Activated naive CD4-positive, alpha-beta T cell treated with anti-CD3 and anti-CD28 coated beads, Interleukin-2, amount 50 U/mL, for 24 hours (primary cell): Measurements from ENCODE around the gene FOXP1.

Experiments
- H3K27ac Mint-ChIP-seq: one replicate; pipeline ENCODE4 v1.8.0; 2021; ENCODE audit warnings: mild to moderate bottlenecking, mixed read lengths
- H3K27me3 Mint-ChIP-seq: one replicate; pipeline ENCODE4 v1.8.0; 2021; ENCODE audit warnings: mixed read lengths
- H3K36me3 Mint-ChIP-seq: one replicate; pipeline ENCODE4 v1.8.0; 2021; ENCODE audit warnings: mixed read lengths
- H3K4me1 Mint-ChIP-seq: one replicate; pipeline ENCODE4 v1.8.0; 2021; ENCODE audit warnings: mixed read lengths
- H3K4me3 Mint-ChIP-seq: one replicate; pipeline ENCODE4 v1.8.0; 2021; ENCODE audit warnings: mild to moderate bottlenecking, mixed read lengths
- H3K9me3 Mint-ChIP-seq: one replicate; pipeline ENCODE4 v1.8.0; 2021; ENCODE audit warnings: mixed read lengths

The FOXP1 gene

DNA sequence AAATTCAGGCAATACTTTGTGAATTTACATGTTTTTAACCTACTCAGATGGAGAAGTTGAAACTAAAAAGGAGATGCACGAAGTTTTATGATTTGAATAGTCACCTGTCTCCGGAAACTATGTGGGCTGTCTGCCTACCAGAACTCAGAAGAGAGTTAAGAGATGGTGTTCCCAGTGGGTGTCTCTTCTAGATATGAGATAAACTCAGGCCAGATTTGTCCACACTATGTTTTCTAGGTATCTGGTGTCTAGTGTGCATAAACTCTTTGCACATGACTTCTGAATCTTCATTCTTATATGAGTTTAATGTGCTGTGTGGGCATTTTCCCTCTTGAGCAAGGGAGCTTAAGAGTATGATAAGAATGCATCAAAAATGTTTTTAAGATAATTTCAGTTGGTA, 222.8 kb downstream of the FOXP1 start:
- Mint-ChIP-seq H3K9me3 (no peaks in the 10 kb centered on the region), H3K27me3 (no peaks in the 10 kb centered on the region), H3K27ac (peak overlapping the region; percentile 98), H3K36me3 (peaks cover 11% of the 10 kb centered on the region), H3K4me1 (peaks cover 90% of the 10 kb centered on the region), H3K4me3 (peak overlapping the region; percentile 84)

DNA sequence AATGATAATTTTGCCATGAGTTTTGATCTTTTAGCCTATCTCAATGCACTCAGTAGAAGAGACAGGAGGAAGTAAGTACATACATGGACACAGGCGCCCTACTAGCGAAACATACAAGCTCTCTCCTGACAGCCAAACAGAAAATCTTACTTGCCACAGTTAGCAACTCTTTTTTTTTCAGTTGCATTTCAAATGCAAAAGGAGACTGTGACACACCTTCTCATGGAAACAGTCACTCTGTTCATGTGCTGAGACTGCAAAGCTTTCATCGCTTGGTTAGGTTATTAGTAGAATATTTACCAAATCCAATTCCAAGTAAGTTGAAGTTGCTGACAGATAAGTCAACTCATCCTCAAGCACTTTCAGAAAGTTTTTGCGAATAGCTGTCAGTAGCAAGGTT, 223.3 kb downstream of the FOXP1 start:
- no peaks in the 10 kb centered on the region for H3K9me3 Mint-ChIP-seq
- H3K27me3 Mint-ChIP-seq, result no peaks in the 10 kb centered on the region
- H3K27ac Mint-ChIP-seq, result peak overlapping the region; percentile 98
- peaks cover 15% of the 10 kb centered on the region for H3K36me3 Mint-ChIP-seq
- peak overlapping the region; percentile 84 for H3K4me3 Mint-ChIP-seq
- peaks cover 90% of the 10 kb centered on the region for H3K4me1 Mint-ChIP-seq

DNA sequence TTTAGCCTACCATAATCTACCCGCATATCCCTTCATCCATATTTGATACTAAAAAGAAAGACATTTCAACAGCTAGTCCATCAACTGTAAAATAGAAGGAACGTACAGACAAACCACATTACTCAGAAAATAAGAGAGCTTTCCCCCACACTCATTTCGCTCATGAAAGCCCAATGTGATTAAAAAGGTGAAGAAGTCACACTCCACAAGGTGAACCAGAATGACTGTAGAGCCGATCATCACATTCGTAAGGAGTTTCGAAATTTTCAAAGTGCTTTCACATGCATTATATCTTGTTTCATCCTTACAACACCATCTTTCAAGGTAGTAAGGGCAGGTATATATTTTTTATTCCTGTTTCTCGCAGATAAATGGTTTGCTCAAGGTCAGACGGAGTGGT, 225.3 kb downstream of the FOXP1 start:
- Mint-ChIP-seq H3K36me3 (peaks cover 18% of the 10 kb centered on the region), H3K4me1 (peaks cover 88% of the 10 kb centered on the region), H3K27me3 (no peaks in the 10 kb centered on the region), H3K4me3 (peak overlapping the region; percentile 28), H3K9me3 (no peaks in the 10 kb centered on the region), H3K27ac (peak overlapping the region; percentile 81)

DNA sequence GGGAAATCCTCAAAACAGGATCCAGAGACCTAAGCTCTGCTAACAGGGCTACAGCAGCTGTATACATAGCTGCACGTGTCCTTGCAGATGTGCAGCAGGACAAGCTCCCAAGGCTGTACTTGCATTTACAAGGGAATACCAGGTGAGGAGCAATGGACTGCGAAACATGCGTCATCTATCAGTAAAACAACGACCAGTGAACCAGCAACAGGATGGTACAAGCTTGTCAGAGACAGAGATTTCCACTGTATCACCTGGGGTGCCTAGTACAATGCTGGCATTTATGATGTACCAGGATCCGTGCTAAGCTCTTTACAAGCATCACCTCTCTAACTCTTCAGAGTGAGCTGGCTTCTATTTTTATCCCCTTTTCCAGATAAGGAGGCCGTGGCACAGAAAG, 227.3 kb downstream of the FOXP1 start:
- Mint-ChIP-seq H3K27ac (peak overlapping the region; percentile 47), H3K27me3 (no peaks in the 10 kb centered on the region), H3K9me3 (no peaks in the 10 kb centered on the region), H3K4me1 (peaks cover 87% of the 10 kb centered on the region), H3K4me3 (no peak overlapping the region), H3K36me3 (peaks cover 21% of the 10 kb centered on the region)

DNA sequence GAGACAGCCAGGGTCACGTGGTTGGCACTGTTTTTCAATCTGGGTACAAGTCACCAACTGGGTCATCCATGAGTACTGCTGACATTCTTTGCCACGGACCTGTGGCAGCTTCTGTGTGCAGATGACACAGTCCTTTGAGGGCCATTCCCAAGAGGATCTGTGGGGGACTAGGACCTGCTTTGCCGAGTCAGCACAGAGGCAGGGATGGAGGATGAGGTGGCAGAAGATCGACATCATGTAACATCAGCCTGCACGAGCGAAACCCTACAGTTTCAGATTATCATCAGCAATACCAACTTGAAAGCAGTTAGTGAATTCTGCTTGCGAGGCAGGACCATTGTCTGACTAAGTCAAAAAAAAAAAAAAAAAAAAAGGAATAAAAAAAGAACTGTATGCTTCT, 227.7 kb downstream of the FOXP1 start:
- Mint-ChIP-seq H3K27me3 (no peaks in the 10 kb centered on the region), H3K27ac (peak overlapping the region; percentile 47), H3K4me1 (peaks cover 86% of the 10 kb centered on the region), H3K36me3 (peaks cover 22% of the 10 kb centered on the region), H3K4me3 (peak overlapping the region; percentile 34), H3K9me3 (no peaks in the 10 kb centered on the region)

DNA sequence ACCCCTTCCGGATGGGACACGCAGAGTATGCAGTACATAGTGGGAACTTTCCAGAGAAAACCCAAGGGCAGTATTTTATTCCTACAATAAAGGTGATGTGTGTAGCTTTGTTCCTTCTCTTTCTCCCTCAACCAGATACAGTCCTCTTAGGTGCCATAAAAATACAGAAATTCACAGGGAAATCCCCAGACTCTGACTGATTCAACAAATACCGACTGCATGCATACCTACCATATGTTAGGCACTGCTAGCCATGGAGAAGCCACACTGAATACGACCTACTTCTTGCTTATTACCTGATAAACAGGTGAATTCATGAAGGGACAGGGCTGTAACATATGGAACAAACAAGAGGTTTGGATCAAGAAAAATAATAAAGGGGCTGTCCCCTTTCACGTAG, 228.5 kb downstream of the FOXP1 start:
- H3K9me3 Mint-ChIP-seq, result no peaks in the 10 kb centered on the region
- H3K27ac Mint-ChIP-seq, result peak overlapping the region; percentile 86
- no peaks in the 10 kb centered on the region for H3K27me3 Mint-ChIP-seq
- H3K4me1 Mint-ChIP-seq, result peaks cover 86% of the 10 kb centered on the region
- H3K4me3 Mint-ChIP-seq, result peak overlapping the region; percentile 74
- peaks cover 27% of the 10 kb centered on the region for H3K36me3 Mint-ChIP-seq

DNA sequence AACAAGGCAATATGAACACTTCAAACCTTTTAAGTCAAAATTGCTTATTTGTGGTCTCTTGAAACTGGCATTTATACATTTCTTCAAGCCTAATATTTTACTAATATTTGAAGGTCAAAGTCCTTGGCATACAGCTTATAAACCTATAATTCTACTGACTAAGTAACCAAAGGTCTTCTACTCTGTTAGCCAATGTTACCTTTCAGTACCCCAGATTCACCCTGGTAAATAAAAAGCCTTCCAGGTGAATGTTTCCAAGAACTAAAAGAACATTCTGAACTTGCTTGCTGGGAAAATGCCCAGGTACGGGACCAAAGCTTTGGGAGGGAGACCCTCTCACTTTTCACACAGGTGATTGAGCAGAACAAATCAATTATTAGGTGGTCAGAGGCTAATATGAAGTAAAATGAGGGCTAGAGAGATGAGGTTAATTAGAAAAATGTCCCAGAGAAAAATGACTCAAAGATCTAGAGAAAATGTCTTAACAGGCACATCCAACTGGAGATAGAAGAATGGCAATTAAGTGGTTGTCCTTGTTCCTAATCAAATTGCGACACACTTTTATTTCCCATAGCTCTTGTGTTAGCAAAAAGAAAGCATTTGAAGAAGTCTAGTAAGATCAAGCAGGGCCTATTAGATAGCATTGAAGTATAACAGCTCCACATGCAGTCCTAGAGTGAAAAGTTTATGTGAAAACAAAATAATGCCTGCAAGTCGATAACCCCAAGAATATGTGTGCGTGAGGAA, 232.0 kb downstream of the FOXP1 start:
- peak overlapping the region; percentile 63 for H3K27ac Mint-ChIP-seq
- no peaks in the 10 kb centered on the region for H3K9me3 Mint-ChIP-seq
- no peak overlapping the region for H3K4me3 Mint-ChIP-seq
- peaks cover 92% of the 10 kb centered on the region for H3K4me1 Mint-ChIP-seq
- H3K36me3 Mint-ChIP-seq, result peaks cover 20% of the 10 kb centered on the region
- no peaks in the 10 kb centered on the region for H3K27me3 Mint-ChIP-seq

DNA sequence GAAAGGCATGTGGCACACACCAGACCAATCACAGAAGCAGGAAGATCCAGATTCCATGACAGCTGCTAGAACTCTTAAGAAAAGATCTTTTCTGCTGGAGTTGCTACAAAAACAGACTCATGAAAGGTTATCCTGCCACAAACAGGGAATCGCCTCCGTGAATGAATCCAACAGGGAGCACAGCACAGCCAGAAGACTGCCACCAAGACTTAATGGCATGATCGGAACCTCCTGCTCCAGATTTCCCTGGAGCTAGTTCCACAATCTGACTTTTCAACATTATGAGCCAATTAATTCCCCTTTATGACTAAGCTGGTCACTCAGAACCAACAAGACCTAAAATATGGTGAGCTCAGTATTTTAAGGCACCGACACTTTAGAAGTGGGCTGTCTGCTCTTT, 232.5 kb downstream of the FOXP1 start:
- Mint-ChIP-seq H3K36me3 (peaks cover 20% of the 10 kb centered on the region), H3K4me3 (no peak overlapping the region), H3K4me1 (peaks cover 92% of the 10 kb centered on the region), H3K9me3 (no peaks in the 10 kb centered on the region), H3K27ac (peak overlapping the region; percentile 86), H3K27me3 (no peaks in the 10 kb centered on the region)

DNA sequence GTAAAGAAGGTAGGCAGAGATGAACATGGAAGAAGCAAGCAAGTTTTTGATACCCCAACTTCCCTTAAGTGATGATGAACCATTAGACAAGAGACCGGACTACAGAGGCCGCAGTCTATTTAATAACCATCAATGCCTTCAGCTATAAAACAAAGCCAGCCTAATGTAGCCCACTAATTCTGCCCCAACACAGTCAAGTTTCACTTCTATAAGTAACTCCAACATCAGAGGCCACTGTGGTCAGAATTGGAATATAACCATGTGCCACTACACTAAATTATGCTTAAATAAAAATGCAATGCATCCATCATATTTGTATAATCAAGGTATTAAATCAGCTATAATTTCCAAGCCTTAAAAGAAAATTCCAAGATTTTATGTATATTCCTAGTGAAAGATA, 234.7 kb downstream of the FOXP1 start:
- peaks cover 84% of the 10 kb centered on the region for H3K4me1 Mint-ChIP-seq
- H3K27me3 Mint-ChIP-seq, result no peaks in the 10 kb centered on the region
- H3K4me3 Mint-ChIP-seq, result peak overlapping the region; percentile 7
- no peaks in the 10 kb centered on the region for H3K9me3 Mint-ChIP-seq
- peak overlapping the region; percentile 93 for H3K27ac Mint-ChIP-seq
- H3K36me3 Mint-ChIP-seq, result peaks cover 14% of the 10 kb centered on the region

DNA sequence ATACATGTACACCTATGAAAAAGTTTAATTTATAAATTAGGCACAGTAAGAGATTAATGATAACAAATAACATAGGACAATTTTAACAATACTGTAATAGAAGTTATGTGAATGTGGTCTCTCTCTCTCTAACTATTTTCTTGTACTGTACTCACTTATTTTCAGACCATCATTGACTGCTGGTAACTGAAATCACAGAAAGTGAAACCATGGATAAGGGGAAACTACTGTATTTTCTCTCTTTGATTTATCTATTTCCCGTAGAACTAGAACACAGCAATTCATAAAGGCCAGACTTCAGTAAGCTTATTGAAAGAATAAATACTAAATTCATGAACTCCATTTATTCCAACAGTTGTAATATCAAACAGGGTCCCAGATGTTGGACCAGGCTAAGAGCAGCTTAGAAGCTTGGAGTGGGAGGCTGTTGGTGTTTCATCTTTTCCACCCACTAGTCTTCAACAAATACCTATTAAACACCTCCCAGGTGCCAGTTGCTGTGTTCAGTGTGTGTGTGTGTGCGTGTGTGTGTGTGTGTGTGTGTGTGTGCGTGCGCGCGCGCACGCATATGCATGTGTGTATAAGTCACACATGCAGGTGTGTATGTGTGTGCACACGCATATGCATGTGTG, 235.4 kb downstream of the FOXP1 start:
- no peaks in the 10 kb centered on the region for H3K9me3 Mint-ChIP-seq
- no peaks in the 10 kb centered on the region for H3K27me3 Mint-ChIP-seq
- peak overlapping the region; percentile 63 for H3K4me3 Mint-ChIP-seq
- peaks cover 83% of the 10 kb centered on the region for H3K4me1 Mint-ChIP-seq
- peaks cover 14% of the 10 kb centered on the region for H3K36me3 Mint-ChIP-seq
- peak overlapping the region; percentile 93 for H3K27ac Mint-ChIP-seq

DNA sequence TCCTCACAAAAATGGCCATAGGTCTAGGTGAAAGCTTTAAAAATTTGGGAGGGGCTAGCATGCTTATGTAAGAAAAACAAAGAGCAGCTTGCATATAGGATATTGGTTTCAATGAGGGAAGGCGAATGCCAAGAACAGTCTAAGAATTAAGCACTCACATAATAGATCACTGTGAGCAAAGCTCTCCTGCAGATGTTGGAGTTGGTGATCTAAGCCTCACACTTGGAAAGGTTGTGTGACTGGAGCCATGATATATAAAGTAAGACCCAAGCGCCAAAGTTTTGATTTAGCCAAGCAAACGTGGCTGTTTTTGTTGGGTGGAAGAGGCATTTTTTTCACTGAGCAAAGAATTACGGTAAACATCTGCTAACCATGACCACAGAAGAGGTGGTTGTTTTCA, 237.5 kb downstream of the FOXP1 start:
- peaks cover 78% of the 10 kb centered on the region for H3K4me1 Mint-ChIP-seq

DNA sequence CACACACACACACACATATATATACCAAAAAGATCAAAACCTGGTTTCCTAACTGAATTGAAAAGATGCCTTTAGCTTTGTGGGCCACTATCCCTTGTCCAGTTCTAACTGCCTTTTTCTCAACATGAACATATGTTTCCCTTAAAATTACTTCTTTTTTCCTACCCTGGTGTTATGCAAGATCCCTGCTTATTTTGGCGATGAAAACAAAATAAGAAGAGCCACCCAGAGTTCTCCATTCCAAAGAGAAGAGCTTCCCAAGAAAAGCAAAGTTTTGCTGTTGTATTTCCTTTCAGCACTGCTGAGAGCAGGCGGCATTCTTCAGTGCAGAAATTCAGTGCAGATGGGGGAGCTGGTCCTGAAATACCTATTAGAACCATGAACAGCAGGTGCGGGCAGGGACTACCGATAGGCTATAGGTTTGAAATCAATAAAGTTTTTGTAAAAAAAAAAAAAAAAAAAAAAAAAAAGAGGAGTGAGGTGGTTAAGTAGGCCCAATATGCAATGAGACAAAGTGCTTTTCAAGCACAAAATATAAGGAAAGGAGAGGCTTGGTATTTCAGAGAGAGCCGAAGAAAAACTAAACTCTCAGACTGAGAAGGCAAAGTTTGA, 238.0 kb downstream of the FOXP1 start:
- peaks cover 25% of the 10 kb centered on the region for H3K36me3 Mint-ChIP-seq
- H3K27ac Mint-ChIP-seq, result peak overlapping the region; percentile 65
- H3K4me3 Mint-ChIP-seq, result no peak overlapping the region
- peaks cover 78% of the 10 kb centered on the region for H3K4me1 Mint-ChIP-seq
- H3K9me3 Mint-ChIP-seq, result peaks cover 9% of the 10 kb centered on the region
- H3K27me3 Mint-ChIP-seq, result no peaks in the 10 kb centered on the region

More for the DNA sequence above, 237.5 kb downstream of the FOXP1 start:
- H3K27ac Mint-ChIP-seq, result peak overlapping the region; percentile 14
- peaks cover 23% of the 10 kb centered on the region for H3K36me3 Mint-ChIP-seq
- H3K27me3 Mint-ChIP-seq, result no peaks in the 10 kb centered on the region
- no peak overlapping the region for H3K4me3 Mint-ChIP-seq
- peaks cover 4% of the 10 kb centered on the region for H3K9me3 Mint-ChIP-seq

DNA sequence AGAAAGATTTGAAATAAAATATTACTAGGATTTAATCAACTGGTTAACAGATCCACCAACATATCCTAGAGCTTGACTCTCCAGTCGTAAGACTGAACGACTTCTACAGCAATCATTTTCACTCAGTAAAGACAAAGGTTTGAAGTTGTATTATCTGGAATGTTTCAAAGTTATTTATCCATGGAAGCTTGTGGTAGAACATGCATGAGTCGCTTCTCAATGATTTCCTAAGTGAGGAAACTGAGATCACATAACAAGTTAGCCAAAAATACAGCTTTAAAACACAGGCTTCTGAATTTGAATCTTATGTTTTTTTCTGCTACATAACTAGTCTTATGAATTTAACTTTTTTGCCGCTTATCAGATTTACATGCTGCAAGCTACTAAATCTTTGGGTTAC, 241.8 kb downstream of the FOXP1 start:
- no peaks in the 10 kb centered on the region for H3K27me3 Mint-ChIP-seq
- H3K4me1 Mint-ChIP-seq, result peaks cover 72% of the 10 kb centered on the region
- peaks cover 9% of the 10 kb centered on the region for H3K9me3 Mint-ChIP-seq
- H3K27ac Mint-ChIP-seq, result no peak overlapping the region
- H3K36me3 Mint-ChIP-seq, result peaks cover 24% of the 10 kb centered on the region
- H3K4me3 Mint-ChIP-seq, result no peak overlapping the region

DNA sequence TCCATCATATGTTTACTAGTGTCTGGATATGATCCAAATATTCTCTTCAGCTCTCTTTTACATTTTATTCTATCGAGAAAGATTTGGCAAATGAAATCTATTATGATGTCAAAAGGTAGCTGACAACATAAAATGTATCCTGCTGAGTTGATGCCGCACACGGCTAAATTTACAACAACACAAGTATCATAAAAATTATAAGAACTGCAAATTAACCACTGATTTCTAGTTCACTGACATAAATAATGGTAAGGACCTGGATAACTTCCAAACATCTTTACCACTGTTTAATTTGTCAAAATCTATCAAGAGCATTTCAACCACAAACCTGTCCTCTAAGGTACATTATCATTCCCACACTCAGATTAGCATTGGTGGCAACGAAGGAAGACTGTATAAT, 244.5 kb downstream of the FOXP1 start:
- H3K9me3 Mint-ChIP-seq, result peaks cover 9% of the 10 kb centered on the region
- H3K4me1 Mint-ChIP-seq, result peaks cover 73% of the 10 kb centered on the region
- no peaks in the 10 kb centered on the region for H3K27me3 Mint-ChIP-seq
- H3K27ac Mint-ChIP-seq, result peak overlapping the region; percentile 72
- H3K36me3 Mint-ChIP-seq, result peaks cover 24% of the 10 kb centered on the region
- no peak overlapping the region for H3K4me3 Mint-ChIP-seq

DNA sequence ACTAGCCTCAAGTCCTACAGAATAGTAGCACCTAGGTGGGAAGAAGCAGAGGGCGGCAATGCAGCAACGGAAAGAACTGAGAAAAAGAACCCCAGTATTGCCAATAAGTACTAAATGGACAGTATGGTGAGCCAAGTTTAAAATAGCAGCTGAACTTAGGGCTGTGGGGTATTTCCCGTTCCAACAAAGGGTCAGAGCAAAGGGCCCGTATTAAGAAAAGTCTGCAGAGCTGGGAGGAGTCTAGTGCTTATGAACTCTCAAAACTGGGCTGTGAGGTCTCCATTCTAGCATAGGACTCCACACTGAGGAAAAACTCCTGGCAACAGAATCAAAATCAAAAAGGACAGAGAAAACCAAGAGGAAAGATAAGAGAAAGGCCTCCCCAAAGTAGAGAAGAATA, 250.7 kb downstream of the FOXP1 start:
- peak overlapping the region; percentile 63 for H3K27ac Mint-ChIP-seq
- H3K4me3 Mint-ChIP-seq, result no peak overlapping the region

DNA sequence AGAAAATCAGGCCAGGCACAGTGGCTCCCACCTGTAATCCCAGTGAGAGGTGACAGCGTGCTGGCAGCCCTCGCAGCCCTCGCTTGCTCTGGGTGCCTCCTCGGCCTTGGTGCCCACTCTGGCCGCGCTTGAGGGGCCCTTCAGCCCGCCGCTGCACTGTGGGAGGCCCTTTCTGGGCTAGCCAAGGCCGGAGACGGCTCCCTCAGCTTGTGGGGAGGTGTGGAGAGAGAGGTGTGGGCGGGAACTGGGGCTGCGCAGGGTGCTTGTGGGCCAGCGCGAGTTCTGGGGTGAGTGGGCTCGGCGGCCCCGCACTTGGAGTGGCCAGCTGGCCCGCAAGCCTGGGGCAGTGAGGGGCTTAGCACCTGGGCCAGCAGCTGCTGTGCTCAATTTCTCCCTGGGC, 252.6 kb downstream of the FOXP1 start:
- H3K4me1 Mint-ChIP-seq, result peaks cover 50% of the 10 kb centered on the region

More for the DNA sequence above, 250.7 kb downstream of the FOXP1 start:
- H3K9me3 Mint-ChIP-seq, result no peaks in the 10 kb centered on the region
- no peaks in the 10 kb centered on the region for H3K27me3 Mint-ChIP-seq
- H3K4me1 Mint-ChIP-seq, result peaks cover 50% of the 10 kb centered on the region
- peaks cover 31% of the 10 kb centered on the region for H3K36me3 Mint-ChIP-seq

More for the DNA sequence above, 252.6 kb downstream of the FOXP1 start:
- Mint-ChIP-seq H3K4me3 (no peak overlapping the region), H3K27me3 (no peaks in the 10 kb centered on the region), H3K27ac (no peak overlapping the region), H3K36me3 (peaks cover 45% of the 10 kb centered on the region), H3K9me3 (no peaks in the 10 kb centered on the region)
